Activated CD8-positive, alpha-beta T cell treated with anti-CD3 and anti-CD28 coated beads for 36 hours (primary cell): ENCODE measurements around the gene PCP2. TPM values are rescaled to one million over a fixed set of nuclear protein-coding genes. Genes with fewer than 3 reads are reported as not detected.

ENCODE experiments used
- ATAC-seq: fragments of 200-7000 bp; cut with Tn5 transposase; one replicate; pipeline ENCODE4 v1.10.0; 2021; ENCODE audit warnings: mild to moderate bottlenecking, moderate library complexity
- CTCF ChIA-PET: fragments of 350-600 bp; sonication (Branson Sonifier 250); formaldehyde crosslinking; loops from one replicate; lab custom pipeline; 2021; ENCODE audit warnings: antibody characterized with exemption; lab: Charles Lee
- POLR2A ChIA-PET: fragments of 350-600 bp; sonication (Branson Sonifier 250); formaldehyde crosslinking; loops from one replicate; lab custom pipeline; 2021; ENCODE audit warnings: antibody characterized with exemption; lab: Charles Lee
- DNase-seq: peaks from one replicate; pipeline ENCODE4 v3.0.0-alpha.2; 2020
- H3K27ac Mint-ChIP-seq: one replicate; pipeline ENCODE4 v1.8.0; 2021; ENCODE audit warnings: mild to moderate bottlenecking, mixed read lengths
- H3K27me3 Mint-ChIP-seq: one replicate; pipeline ENCODE4 v1.8.0; 2021; ENCODE audit warnings: mixed read lengths
- H3K36me3 Mint-ChIP-seq: one replicate; pipeline ENCODE4 v1.8.0; 2021; ENCODE audit warnings: low read depth, mixed read lengths
- H3K4me1 Mint-ChIP-seq: one replicate; pipeline ENCODE4 v1.8.0; 2021; ENCODE audit warnings: low read depth, mixed read lengths
- H3K4me3 Mint-ChIP-seq: one replicate; pipeline ENCODE4 v1.8.0; 2021; ENCODE audit warnings: mild to moderate bottlenecking, moderate library complexity, mixed read lengths
- H3K9me3 Mint-ChIP-seq: one replicate; pipeline ENCODE4 v1.8.0; 2021; ENCODE audit warnings: mixed read lengths
- CTCF ChIP-seq: fragments of 200-600 bp; IDR thresholded peaks from one replicate; pipeline ENCODE4 v1.8.0; 2022; ENCODE audit warnings: antibody characterized with exemption, mild to moderate bottlenecking
- intact Hi-C: fragments of 100-400 bp; cut with micrococcal nuclease; formaldehyde crosslinking; loops from one replicate; pipeline ENCODE4 v1.10.0; 2022
- total RNA-seq, 2 experiments: library from RNA; stranded (reverse); gene quantifications; one replicate each; pipeline ENCODE4 v1.2.3, GENCODE V29; 2021

Gene PCP2
- total RNA-seq, 2 experiments from 2014 or later: 4.0 to 4.8 TPM

- peaks cover 9% of the 10 kb centered on the region for H3K27me3 Mint-ChIP-seq
- TF ChIP-seq CTCF: no peak
- CTCF ChIA-PET: no interaction called here
- ATAC-seq (no peak), DNase-seq (no peak)
- no peaks in the 10 kb centered on the region for H3K36me3 Mint-ChIP-seq
- peaks cover 3% of the 10 kb centered on the region for H3K9me3 Mint-ChIP-seq
- peaks cover 2% of the 10 kb centered on the region for H3K4me1 Mint-ChIP-seq
- no peak overlapping the region for H3K27ac Mint-ChIP-seq
- intact Hi-C loops: no loop called here
- H3K4me3 Mint-ChIP-seq: no peak overlapping the region
- POLR2A ChIA-PET: interaction anchor here (0.6 kb wide), 1 partner anchor 35 kb away, joined by 3 read pairs; no protein-coding TSS in a partner anchor
These were observed 30.5 kb downstream of the PCP2 start for GRCh38 chr19:7602935-7603497.

- DNase-seq (no peak), ATAC-seq (no peak)
- H3K27ac Mint-ChIP-seq: no peak overlapping the region
- intact Hi-C loops: no loop called here
- ChIA-PET CTCF (no interaction called here), POLR2A (interaction anchor here (0.6 kb wide), 1 partner anchor 39 kb away, joined by 3 read pairs; no protein-coding TSS in a partner anchor)
- H3K27me3 Mint-ChIP-seq: peaks cover 16% of the 10 kb centered on the region
- peaks cover 2% of the 10 kb centered on the region for H3K4me1 Mint-ChIP-seq
- no peak for TF ChIP-seq CTCF
- H3K36me3 Mint-ChIP-seq: no peaks in the 10 kb centered on the region
- H3K9me3 Mint-ChIP-seq: peaks cover 3% of the 10 kb centered on the region
- H3K4me3 Mint-ChIP-seq: no peak overlapping the region
These were observed 31.1 kb downstream of the PCP2 start for GRCh38 chr19:7602240-7602934.

DNA sequence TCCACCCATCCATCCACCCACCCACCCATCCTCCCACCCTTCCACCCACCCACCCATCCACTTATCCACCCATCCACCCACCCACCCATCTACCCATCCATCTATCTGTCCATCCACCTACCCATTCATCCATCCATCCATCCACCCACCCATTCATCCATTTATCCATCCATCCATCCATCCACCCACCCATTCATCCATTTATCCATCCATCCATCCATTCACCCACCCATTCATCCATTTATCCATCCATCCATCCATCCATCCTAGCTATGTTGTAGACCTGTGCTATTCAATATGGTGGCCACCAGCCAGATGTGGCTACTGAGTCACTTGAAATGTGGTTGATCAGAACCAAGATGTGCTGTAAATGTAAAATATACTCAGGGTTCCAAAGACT lies 32.8 kb downstream of the PCP2 start:
- peak; percentile 30 for DNase-seq
- TF ChIP-seq CTCF: no peak
- no peak for ATAC-seq
- H3K9me3 Mint-ChIP-seq: peaks cover 3% of the 10 kb centered on the region
- intact Hi-C loops: no loop called here
- no peak overlapping the region for H3K27ac Mint-ChIP-seq
- no peak overlapping the region for H3K4me3 Mint-ChIP-seq
- H3K4me1 Mint-ChIP-seq: peaks cover 4% of the 10 kb centered on the region
- POLR2A ChIA-PET: no interaction called here
- H3K36me3 Mint-ChIP-seq: no peaks in the 10 kb centered on the region
- peaks cover 20% of the 10 kb centered on the region for H3K27me3 Mint-ChIP-seq
- CTCF ChIA-PET: no interaction called here

- Mint-ChIP-seq H3K4me3 (no peak overlapping the region), H3K27me3 (peaks cover 29% of the 10 kb centered on the region), H3K9me3 (peaks cover 3% of the 10 kb centered on the region), H3K4me1 (peaks cover 7% of the 10 kb centered on the region), H3K36me3 (no peaks in the 10 kb centered on the region), H3K27ac (no peak overlapping the region)
- ATAC-seq (no peak), DNase-seq (no peak)
- intact Hi-C loops: no loop called here
- CTCF ChIA-PET: interaction anchor here (1.0 to 2.5 kb wide), 3 partner anchors 30 to 305 kb away, joined by 4 to 17 read pairs (median 10); partner anchors contain the start of genes MAP2K7 and TRAPPC5
- TF ChIP-seq CTCF: no peak
- POLR2A ChIA-PET: interaction anchor here (1.6 kb wide), 1 partner anchor 28 kb away, joined by 3 read pairs; no protein-coding TSS in a partner anchor
These were observed 35.3 kb downstream of the PCP2 start for GRCh38 chr19:7598180-7598579.

DNA sequence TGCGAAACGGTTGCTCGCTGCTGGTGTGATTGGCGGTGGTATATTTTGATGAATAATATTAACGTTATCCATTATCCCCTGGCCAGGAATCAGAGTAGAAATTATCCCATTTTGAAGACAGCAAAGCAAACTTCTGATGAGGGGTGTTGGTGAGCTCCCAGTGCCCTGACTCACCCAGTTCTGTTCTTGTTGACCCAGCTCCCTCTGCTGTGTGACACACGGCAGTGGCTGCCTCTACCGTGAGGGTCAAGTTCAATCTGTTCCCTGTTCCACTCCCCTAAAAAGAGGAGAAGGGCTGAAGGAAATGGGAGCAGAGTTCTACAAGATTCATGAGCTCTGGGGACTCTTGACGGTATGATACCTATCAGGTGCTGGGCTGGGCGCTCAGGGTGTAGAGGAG lies 35.8 kb downstream of the PCP2 start:
- intact Hi-C loops: no loop called here
- Mint-ChIP-seq H3K36me3 (no peaks in the 10 kb centered on the region), H3K4me1 (peaks cover 7% of the 10 kb centered on the region), H3K9me3 (peaks cover 3% of the 10 kb centered on the region), H3K4me3 (no peak overlapping the region), H3K27ac (no peak overlapping the region), H3K27me3 (peaks cover 31% of the 10 kb centered on the region)
- no peak for TF ChIP-seq CTCF
- ATAC-seq (no peak), DNase-seq (no peak)
- ChIA-PET CTCF (interaction anchor here (1.0 to 2.5 kb wide), 3 partner anchors 29 to 306 kb away, joined by 4 to 17 read pairs (median 10); partner anchors contain the start of genes MAP2K7 and TRAPPC5), POLR2A (interaction anchor here (1.6 kb wide), 1 partner anchor 29 kb away, joined by 3 read pairs; no protein-coding TSS in a partner anchor)
